ENCODE results near the gene CALML6.

The CALML6 gene

DNA sequence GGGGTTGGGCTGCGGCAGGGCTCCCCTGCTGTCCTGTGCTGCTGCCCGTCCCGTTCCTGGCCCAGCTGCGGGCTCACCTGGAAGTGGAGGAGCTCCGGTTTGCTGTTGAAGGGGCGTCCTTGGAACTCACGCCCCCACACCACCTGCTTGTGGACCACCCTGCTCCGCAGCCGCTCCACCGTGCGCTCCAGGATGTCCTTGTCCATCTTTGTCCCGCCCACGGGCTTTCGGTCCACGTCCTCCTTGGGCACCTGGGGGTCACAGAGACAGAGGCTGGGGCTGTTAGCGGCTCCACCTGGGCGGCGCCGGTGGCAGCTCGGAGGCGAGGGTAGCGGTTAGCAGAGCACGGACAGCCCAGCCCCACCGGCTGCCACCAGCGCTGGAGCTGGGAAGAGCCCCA lies 49.8 kb downstream of the CALML6 start:
- no peak for DNase-seq (ENCODE audit: low read depth in 2 of 2)

DNA sequence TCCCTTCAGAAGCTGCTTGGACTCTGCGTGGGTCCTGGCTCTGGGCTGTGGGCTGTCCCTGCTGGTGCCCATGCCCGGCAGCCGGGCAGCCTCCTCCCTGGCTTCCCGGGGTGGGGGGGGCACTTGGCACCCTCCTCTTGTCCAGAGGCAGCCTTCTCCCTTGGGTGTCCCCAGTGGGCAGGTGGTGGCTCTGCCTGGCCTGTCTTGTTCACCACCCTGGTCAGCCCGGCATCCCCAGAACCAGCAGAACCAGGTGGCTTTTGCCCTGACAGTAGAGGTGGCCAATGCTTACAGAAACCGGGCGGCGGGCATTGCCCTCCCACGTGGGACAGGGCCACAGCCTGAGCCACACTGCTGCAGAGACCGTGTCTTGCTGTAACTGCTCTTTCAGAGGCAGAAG lies 50.5 kb downstream of the CALML6 start:
- DNase-seq (ENCODE audit: low read depth in 2 of 2), result no peak

DNA sequence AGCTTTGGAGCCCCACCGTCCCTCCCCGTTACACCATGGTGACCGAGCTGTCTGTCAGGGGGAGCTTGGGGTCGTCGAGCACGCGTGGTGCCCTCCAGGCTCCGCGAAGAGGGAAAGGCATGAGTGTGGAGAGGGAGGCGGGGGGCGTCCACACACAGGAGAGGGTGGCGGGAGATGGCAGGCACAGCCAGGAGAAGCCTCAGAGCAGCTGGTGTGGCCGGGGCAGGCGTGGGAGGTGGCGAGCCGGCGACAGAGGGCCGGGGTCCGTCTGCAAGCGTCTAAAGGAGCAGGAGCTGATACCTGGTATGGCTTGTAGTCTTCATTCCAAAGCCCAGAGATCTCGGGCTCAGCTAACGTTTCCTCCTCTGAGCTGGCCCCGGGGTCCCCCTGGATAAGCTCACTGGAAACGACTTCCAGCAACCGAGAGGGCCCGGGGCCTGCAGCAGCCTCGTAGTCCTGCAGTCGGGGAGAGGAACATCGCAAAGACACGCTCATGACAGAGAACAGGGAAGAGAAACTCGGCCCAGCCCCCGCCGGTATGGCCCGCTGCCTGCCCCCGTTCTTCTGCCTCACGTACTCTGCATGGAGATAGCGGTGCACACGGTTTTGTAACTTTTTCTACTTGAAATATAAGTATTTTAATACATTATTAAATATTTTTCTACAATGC lies 51.1 kb downstream of the CALML6 start:
- no peak for DNase-seq (ENCODE audit: low read depth in 2 of 2)

Data from stimulated activated CD4-positive, alpha-beta T cell treated with anti-CD3 and anti-CD28 coated beads, Interleukin-1b, Interleukin-23, amount 100 ng/mL, for 1 hour (primary cell).